Measurements from ENCODE around the gene FNDC8.

GRCh38 chr17:35161281-35161761 lies 39.9 kb downstream of the FNDC8 start:
- TF ChIP-seq CTCF (conservative IDR thresholded peaks at IDR 0.05; ENCODE audit: low read length) (no peak), EZH2phosphoT487 (IDR thresholded peaks at IDR 0.05; ENCODE audit: borderline replicate concordance, low read depth, low read length) (no peak)

All from OCI-LY7 (cell line).